GM12878 (cell line): Measurements from ENCODE around the gene SFXN2. TPM values are rescaled to one million over a fixed set of nuclear protein-coding genes. Genes with fewer than 3 reads are reported as not detected.

ENCODE experiments used
- ATAC-seq: fragments of 200-7000 bp; cut with Tn5 transposase; 3 replicates; pipeline ENCODE4 v1.9.1; 2020; ENCODE audit warnings: mild to moderate bottlenecking, moderate library complexity
- BruUV-seq: library from RNA; stranded (reverse); fragments of 400-500 nt; replicated peaks from 2 replicates; lab custom pipeline; 2021; lab: Mats Ljungman, UMichigan
- CTCF ChIA-PET: fragments of 300-600 bp; sonication (Branson Sonifier 250); formaldehyde crosslinking; extraction: SDS; loops from one replicate; lab custom pipeline; 2021; ENCODE audit warnings: inconsistent platforms; lab: Yijun Ruan, JAX
- POLR2A ChIA-PET: fragments of 350-600 bp; formaldehyde crosslinking; extraction: SDS; loops from one replicate; lab custom pipeline; 2021; ENCODE audit warnings: inconsistent platforms; lab: Charles Lee
- RAD21 ChIA-PET: fragments of 300-600 bp; sonication (Branson Sonifier 250); formaldehyde crosslinking; loops from one replicate; lab custom pipeline; 2023; ENCODE audit warnings: antibody characterized with exemption; ENCODE audit not compliant: unreplicated experiment; lab: Charles Lee
- SMC1A ChIA-PET: fragments of 300-600 bp; sonication (Branson Sonifier 250); formaldehyde crosslinking; loops from one replicate; lab custom pipeline; 2023; ENCODE audit not compliant: unreplicated experiment, uncharacterized antibody; lab: Charles Lee
- DNase-seq: peaks from one replicate; pipeline ENCODE4 v3.0.0-alpha.2; 2011; ENCODE audit warnings: low read depth, low spot score
- FAIRE-seq: peaks from 3 replicates; lab custom pipeline; 2011; peaks lifted over from hg19 to GRCh38; lab: Jason Lieb, UNC
- H2AFZ ChIP-seq: 2 replicates; pipeline ENCODE4 v1.6.0; 2011; ENCODE audit warnings: low read depth, low read length, control low read depth; ENCODE audit not compliant: control insufficient read depth
- H3K27ac ChIP-seq: 2 replicates; pipeline ENCODE4 v1.5.1; 2011; ENCODE audit warnings: control low read depth; ENCODE audit not compliant: control insufficient read depth, insufficient read depth
- H3K27me3 ChIP-seq, 2 experiments: replicated peaks in 1 of 2; 2 replicates each; pipeline versions ENCODE4 v1.6.0 to v1.6.1; 2011; ENCODE audit warnings: low read length in 1 of 2; ENCODE audit not compliant: control insufficient read depth in 2 of 2, insufficient read depth in 2 of 2
- H3K36me3 ChIP-seq, 2 experiments: 2 replicates each; pipeline ENCODE4 v1.5.1; 2011; ENCODE audit warnings: low read length in 1 of 2; ENCODE audit not compliant: control insufficient read depth in 2 of 2, insufficient read depth in 2 of 2
- H3K4me1 ChIP-seq: 2 replicates; pipeline ENCODE4 v1.6.1; 2011; ENCODE audit warnings: mild to moderate bottlenecking, low read length, moderate library complexity, mixed read lengths; ENCODE audit not compliant: control insufficient read depth, insufficient read depth
- H3K4me2 ChIP-seq: 2 replicates; pipeline ENCODE4 v1.6.0; 2011; ENCODE audit warnings: control low read depth; ENCODE audit not compliant: control insufficient read depth, insufficient read depth
- H3K4me3 ChIP-seq: fragments of 200-600 bp; sonication (generic); 2 replicates; pipeline ENCODE4 v1.5.1; 2016
- H3K79me2 ChIP-seq: 2 replicates; pipeline ENCODE4 v1.6.0; 2011; ENCODE audit warnings: low read length; ENCODE audit not compliant: control insufficient read depth, insufficient read depth
- H3K9ac ChIP-seq: 2 replicates; pipeline ENCODE4 v1.8.0; 2011; ENCODE audit warnings: low read length, control low read depth, mixed read lengths; ENCODE audit not compliant: control insufficient read depth, insufficient read depth
- H3K9me3 ChIP-seq: replicated peaks from 3 replicates; pipeline ENCODE4 v1.5.1; 2011; ENCODE audit warnings: mild to moderate bottlenecking, low read length; ENCODE audit not compliant: control insufficient read depth, insufficient read depth
- H4K20me1 ChIP-seq: 2 replicates; pipeline ENCODE4 v1.6.0; 2011; ENCODE audit not compliant: control insufficient read depth, insufficient read depth
- HDAC2 ChIP-seq: fragments of 200-600 bp; sonication (generic); IDR thresholded peaks from 2 replicates; pipeline ENCODE4 v1.6.1; 2017
- IRF4 ChIP-seq: IDR thresholded peaks from 2 replicates; pipeline ENCODE4 v1.6.1; 2011; ENCODE audit warnings: low read depth, low read length
- MYC ChIP-seq: IDR thresholded peaks from 2 replicates; pipeline ENCODE4 v1.6.1; 2011; ENCODE audit warnings: mild to moderate bottlenecking, low read length, moderate library complexity, inconsistent platforms; ENCODE audit not compliant: insufficient read depth, insufficient replicate concordance, insufficient read length, severe bottlenecking
- NFYB ChIP-seq: IDR thresholded peaks from 2 replicates; pipeline ENCODE4 v1.6.1; 2011; ENCODE audit warnings: low read depth, mild to moderate bottlenecking, low read length, improper control_type of control experiment, moderate library complexity; ENCODE audit not compliant: insufficient read depth
- WGBS: methylation state at CpG from one replicate; pipeline ENCODE4 v1.1.6; 2016; ENCODE audit warnings: low lambda C conversion rate; ENCODE audit not compliant: insufficient replicate concordance, insufficient coverage; ENCODE audit errors: missing lambda C conversion rate; 5-methylcytosine and 5-hydroxymethylcytosine counted together
- in situ Hi-C: fragments of 300-500 bp; cut with MboI; formaldehyde crosslinking; loops from 9 replicates; pipeline ENCODE4 v1.14.3; 2018; ENCODE audit warnings: mixed read lengths
- intact Hi-C: fragments of 100-400 bp; cut with micrococcal nuclease; formaldehyde crosslinking; loops from one replicate; pipeline ENCODE4 v1.14.2; 2022; ENCODE audit not compliant: unreplicated experiment
- polyA plus RNA-seq, 11 experiments: library from polyadenylated mRNA; depleted of rRNA in 4 of 11; unstranded in 6 of 11; stranded (reverse) in 5 of 11; fragments of >200 nt; fragmentation: Nextera tagmentation in 4 of 11; fragmentation: Illumina TruSeq in 1 of 11; extraction: Ambion mirVana in 4 of 11; extraction: Trizol in 1 of 11; gene quantifications; 1 replicate in 1 of 11; 2 replicates in 10 of 11; pipeline versions ENCODE4 v1.2.1 to v1.2.3, GENCODE V29; 2011 to 2016; ENCODE audit warnings: inconsistent platforms in 2 of 11, missing spikeins in 2 of 11, low read depth in 1 of 11
- total RNA-seq, 4 experiments: library from RNA; depleted of rRNA in 3 of 4; stranded (reverse); fragments of >200 nt in 3 of 4; fragmentation: Illumina TruSeq in 1 of 4; extraction: Trizol in 1 of 4; gene quantifications; 2 replicates each; pipeline versions ENCODE4 v1.2.1 to v1.2.3, GENCODE V29; 2013 to 2021
- TF ChIP-seq, protein P1 (sequence below): fragments of 450-650 bp; IDR thresholded peaks from 2 replicates; pipeline ENCODE4 v1.6.1; 2017; ENCODE audit warnings: mild to moderate bottlenecking, low read depth, inconsistent platforms; ENCODE audit not compliant: poor library complexity, severe bottlenecking

The SFXN2 gene
- total and polyA plus RNA-seq, 10 of the 15 experiments (the other 5 are each of a cell fraction or from before 2014, with no cell fraction given), result 8.8 to 22.5 (median 18.5) TPM

DNA sequence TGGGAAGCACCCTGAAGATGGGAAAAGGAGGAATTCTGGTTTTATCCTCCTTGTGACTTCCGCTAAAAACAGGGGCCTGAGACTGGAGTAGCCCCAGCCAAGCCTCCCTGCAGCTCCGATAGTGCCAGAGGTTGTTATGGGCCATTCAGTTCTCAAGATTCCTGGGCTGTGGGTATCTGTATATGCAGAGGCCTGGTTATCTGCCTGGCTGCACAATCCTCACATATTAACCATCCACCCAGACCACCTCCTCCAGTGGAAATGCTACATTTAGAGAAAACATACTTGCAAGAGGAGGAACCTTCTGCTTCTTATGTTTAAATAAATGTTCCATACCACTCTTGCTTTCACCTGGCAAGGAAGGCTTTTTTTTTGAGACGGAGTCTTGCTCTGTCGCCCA is 34.8 kb upstream of the SFXN2 start:
- RAD21 ChIA-PET, result interaction anchor here (0.9 to 8.4 kb wide), 6 partner anchors 8 to 142 kb away, joined by 3 to 140 read pairs (median 37); partner anchors contain the start of genes ARL3 and SFXN2
- no peak overlapping the region for H3K9ac ChIP-seq
- SMC1A ChIA-PET, result interaction anchor here (1.0 to 8.2 kb wide), 11 partner anchors 10 to 75 kb away, joined by 3 to 140 read pairs (median 5); partner anchors contain the start of genes ARL3, SFXN2 and TRIM8
- CTCF ChIA-PET, result interaction anchor here (0.7 to 8.7 kb wide), 14 partner anchors 8 to 223 kb away, joined by 3 to 128 read pairs (median 7); partner anchors contain the start of genes ARL3, SFXN2, TRIM8 and WBP1L
- H3K4me2 ChIP-seq, result no peak overlapping the region
- no peak for FAIRE-seq
- no peaks in the 10 kb centered on the region for H4K20me1 ChIP-seq
- TF ChIP-seq MYC (no peak), NFYB (no peak), HDAC2 (no peak), IRF4 (no peak)
- TF ChIP-seq, protein P1, sequence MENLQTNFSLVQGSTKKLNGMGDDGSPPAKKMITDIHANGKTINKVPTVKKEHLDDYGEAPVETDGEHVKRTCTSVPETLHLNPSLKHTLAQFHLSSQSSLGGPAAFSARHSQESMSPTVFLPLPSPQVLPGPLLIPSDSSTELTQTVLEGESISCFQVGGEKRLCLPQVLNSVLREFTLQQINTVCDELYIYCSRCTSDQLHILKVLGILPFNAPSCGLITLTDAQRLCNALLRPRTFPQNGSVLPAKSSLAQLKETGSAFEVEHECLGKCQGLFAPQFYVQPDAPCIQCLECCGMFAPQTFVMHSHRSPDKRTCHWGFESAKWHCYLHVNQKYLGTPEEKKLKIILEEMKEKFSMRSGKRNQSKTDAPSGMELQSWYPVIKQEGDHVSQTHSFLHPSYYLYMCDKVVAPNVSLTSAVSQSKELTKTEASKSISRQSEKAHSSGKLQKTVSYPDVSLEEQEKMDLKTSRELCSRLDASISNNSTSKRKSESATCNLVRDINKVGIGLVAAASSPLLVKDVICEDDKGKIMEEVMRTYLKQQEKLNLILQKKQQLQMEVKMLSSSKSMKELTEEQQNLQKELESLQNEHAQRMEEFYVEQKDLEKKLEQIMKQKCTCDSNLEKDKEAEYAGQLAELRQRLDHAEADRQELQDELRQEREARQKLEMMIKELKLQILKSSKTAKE, result no peak
- H3K36me3 ChIP-seq, result peaks cover 0 to 2% of the 10 kb centered on the region in 2 experiments; a peak in 2 of 4 replicates
- no peak overlapping the region for H3K4me3 ChIP-seq
- no peak for ATAC-seq
- no TSS peak for BruUV-seq
- in situ Hi-C loops (no loop called here), intact Hi-C loops (loop anchor here (2.0 kb wide), 1 partner anchor 33 kb away; no protein-coding TSS in a partner anchor)
- no peak overlapping the region for H2AFZ ChIP-seq
- DNase-seq, result no peak
- no peak overlapping the region for H3K27ac ChIP-seq
- H3K79me2 ChIP-seq, result no peaks in the 10 kb centered on the region
- H3K9me3 ChIP-seq, result no peaks in the 10 kb centered on the region
- no peaks in the 10 kb centered on the region for H3K27me3 ChIP-seq
- H3K4me1 ChIP-seq, result peaks cover 19% of the 10 kb centered on the region
- WGBS, result 100% methylated on average over 4 of the region's 4 CpGs
- POLR2A ChIA-PET, result interaction anchor here (0.7 to 7.3 kb wide), 7 partner anchors 28 to 155 kb away, joined by 3 to 151 read pairs (median 3); partner anchors contain the start of genes ARL3, SFXN2 and TRIM8
